T-cell (primary cell): ENCODE results near the gene NPR3. TPM values are rescaled to one million over a fixed set of nuclear protein-coding genes. Genes with fewer than 3 reads are reported as not detected.

Experiments used
- ATAC-seq, 4 experiments: fragments of 200-7000 bp in 3 of 4; fragments of 150-1000 bp in 1 of 4; cut with Tn5 transposase; replicated peaks in 1 of 4; 1 replicate in 3 of 4; 2 replicates in 1 of 4; pipeline ENCODE4 v1.10.0; 2021; ENCODE audit warnings: moderate library complexity in 3 of 4, mild to moderate bottlenecking in 2 of 4, moderate number of reproducible peaks in 1 of 4
- CTCF ChIA-PET, 2 donors: fragments of 300-600 bp; sonication (Branson Sonifier 250); formaldehyde crosslinking; loops; one replicate each; lab custom pipeline; 2022; ENCODE audit warnings: antibody characterized with exemption in 2 of 2; lab: Charles Lee
- POLR2A ChIA-PET, 2 donors: fragments of 300-600 bp; sonication (Branson Sonifier 250); formaldehyde crosslinking; loops; one replicate each; lab custom pipeline; 2022; ENCODE audit warnings: antibody characterized with exemption in 2 of 2; lab: Charles Lee
- DNase-seq, 35 experiments: peaks; one replicate each; pipeline versions ENCODE4 v3.0.0 to v3.0.0-alpha.2; 2013 to 2023
- H3K27ac ChIP-seq: one replicate; pipeline ENCODE4 v1.5.1; 2013; ENCODE audit warnings: low read length
- H3K27me3 ChIP-seq, 2 experiments: replicated peaks in 1 of 2; 1 replicate in 1 of 2; 2 replicates in 1 of 2; pipeline versions ENCODE4 v1.6.1 to v1.7.0; 2013; ENCODE audit warnings: low read length in 1 of 2, mixed read lengths in 1 of 2; ENCODE audit not compliant: control insufficient read depth in 2 of 2, insufficient read depth in 2 of 2; ENCODE audit errors: extremely low read depth in 1 of 2
- H3K36me3 ChIP-seq, 2 donors: 1 replicate in 1 of 2; 2 replicates in 1 of 2; pipeline versions ENCODE4 v1.6.1 to v1.7.0; 2013; ENCODE audit warnings: low read length in 1 of 2; ENCODE audit not compliant: control insufficient read depth in 2 of 2, insufficient read depth in 1 of 2; ENCODE audit errors: extremely low read depth in 1 of 2
- H3K4me1 ChIP-seq, 2 experiments: 1 replicate in 1 of 2; 2 replicates in 1 of 2; pipeline versions ENCODE4 v1.6.1 to v1.7.0; 2013; ENCODE audit warnings: low read length in 2 of 2, mixed read lengths in 1 of 2; ENCODE audit not compliant: insufficient read depth in 2 of 2, control insufficient read depth in 1 of 2; ENCODE audit errors: extremely low read depth in 1 of 2
- H3K4me3 ChIP-seq, 2 donors: 1 replicate in 1 of 2; 2 replicates in 1 of 2; pipeline versions ENCODE4 v1.5.1 to v1.7.0; 2013; ENCODE audit warnings: mild to moderate bottlenecking in 2 of 2, low read length in 1 of 2, moderate library complexity in 1 of 2; ENCODE audit not compliant: control insufficient read depth in 1 of 2; ENCODE audit errors: extremely low read depth in 1 of 2
- H3K9me3 ChIP-seq: 2 replicates; pipeline ENCODE4 v1.7.0; 2013
- H3K27ac Mint-ChIP-seq, 2 donors: one replicate each; pipeline ENCODE4 v1.8.0; 2020 to 2021; ENCODE audit warnings: mild to moderate bottlenecking in 2 of 2, mixed read lengths in 2 of 2
- H3K27me3 Mint-ChIP-seq, 2 donors: one replicate each; pipeline ENCODE4 v1.8.0; 2021 to 2022; ENCODE audit warnings: mixed read lengths in 2 of 2
- H3K36me3 Mint-ChIP-seq: one replicate; pipeline ENCODE4 v1.8.0; 2021; ENCODE audit warnings: mixed read lengths
- H3K4me1 Mint-ChIP-seq, 3 donors: one replicate each; pipeline ENCODE4 v1.8.0; 2020 to 2022; ENCODE audit warnings: mixed read lengths in 3 of 3, mild to moderate bottlenecking in 1 of 3
- H3K4me3 Mint-ChIP-seq, 3 donors: one replicate each; pipeline ENCODE4 v1.8.0; 2020 to 2022; ENCODE audit warnings: mild to moderate bottlenecking in 3 of 3, mixed read lengths in 3 of 3, moderate library complexity in 3 of 3
- H3K9me3 Mint-ChIP-seq, 3 donors: one replicate each; pipeline ENCODE4 v1.8.0; 2020 to 2022; ENCODE audit warnings: mixed read lengths in 3 of 3
- WGBS: methylation state at CpG from one replicate; pipeline ENCODE4 v1.1.5; 2013; ENCODE audit warnings: missing lambda C conversion rate; ENCODE audit not compliant: insufficient coverage; 5-methylcytosine and 5-hydroxymethylcytosine counted together
- total RNA-seq, 35 experiments: library from RNA in 6 of 35; stranded (reverse) in 6 of 35; fragments of 120-200 nt in 1 of 35; gene quantifications; one replicate each; pipeline versions ENCODE4 v1.2.1 to v1.2.4 and lab custom pipeline; 2013 to 2026

Gene NPR3
- total RNA-seq, 5 donors from 2014 or later (not counting 1 experiment from before 2014, with no cell fraction given), result 0.28 to 0.83 (median 0.54) TPM

- Histone ChIP-seq H3K4me3 (no peak overlapping the region), H3K36me3 (no peaks in the 10 kb centered on the region), H3K9me3 (no peaks in the 10 kb centered on the region), H3K27me3 (peaks cover 0 to 10% of the 10 kb centered on the region in 2 experiments), H3K4me1 (no peaks in the 10 kb centered on the region), H3K27ac (no peak overlapping the region)
- peaks cover 8 to 10% (median 9%) of the 10 kb centered on the region in 3 donors for H3K9me3 Mint-ChIP-seq
- ATAC-seq, result no peak
- peaks cover 14 to 15% of the 10 kb centered on the region in 2 donors for H3K27me3 Mint-ChIP-seq
- POLR2A ChIA-PET, result no interaction called here
- no peaks in the 10 kb centered on the region for H3K4me1 Mint-ChIP-seq
- DNase-seq, result no peak
- no peak overlapping the region for H3K4me3 Mint-ChIP-seq
- CTCF ChIA-PET, result interaction anchor here in 1 of 2 donors (0.6 kb wide), 1 partner anchor 24 kb away, joined by 3 read pairs; no protein-coding TSS in a partner anchor
- no CpG with 5 or more reads among the region's 2 CpGs for WGBS
- H3K27ac Mint-ChIP-seq, result no peak overlapping the region
- no peaks in the 10 kb centered on the region for H3K36me3 Mint-ChIP-seq
Observed at GRCh38 chr5:32690153-32690552, 21.0 kb upstream of the NPR3 start.

GRCh38 chr5:32690666-32691065, 20.5 kb upstream of the NPR3 start:
- ChIA-PET CTCF (interaction anchor here in 1 of 2 donors (0.5 kb wide), 1 partner anchor 60 kb away, joined by 3 read pairs; no protein-coding TSS in a partner anchor), POLR2A (no interaction called here)
- Histone ChIP-seq H3K4me3 (no peak overlapping the region), H3K27me3 (peaks cover 0 to 10% of the 10 kb centered on the region in 2 experiments), H3K27ac (no peak overlapping the region), H3K4me1 (no peaks in the 10 kb centered on the region), H3K9me3 (no peaks in the 10 kb centered on the region), H3K36me3 (no peaks in the 10 kb centered on the region)
- peaks cover 14 to 15% of the 10 kb centered on the region in 2 donors for H3K27me3 Mint-ChIP-seq
- peak overlapping the region in 1 of 2 donors; percentile 2 for H3K27ac Mint-ChIP-seq
- no peak for ATAC-seq
- 74% methylated on average over 3 of the region's 3 CpGs for WGBS
- DNase-seq, result no peak
- H3K36me3 Mint-ChIP-seq, result no peaks in the 10 kb centered on the region
- peaks cover 5 to 10% (median 9%) of the 10 kb centered on the region in 3 donors for H3K9me3 Mint-ChIP-seq
- no peaks in the 10 kb centered on the region for H3K4me1 Mint-ChIP-seq
- H3K4me3 Mint-ChIP-seq, result no peak overlapping the region

- no CpG with 5 or more reads among the region's 3 CpGs for WGBS
- ATAC-seq (no peak), DNase-seq (no peak)
- Mint-ChIP-seq H3K4me1 (no peaks in the 10 kb centered on the region), H3K4me3 (no peak overlapping the region), H3K27me3 (peaks cover 14 to 15% of the 10 kb centered on the region in 2 donors), H3K27ac (no peak overlapping the region), H3K36me3 (no peaks in the 10 kb centered on the region), H3K9me3 (peaks cover 0 to 5% (median 4%) of the 10 kb centered on the region in 3 donors)
- no peaks in the 10 kb centered on the region for H3K4me1 ChIP-seq
- no peak overlapping the region for H3K27ac ChIP-seq
- peaks cover 0 to 10% of the 10 kb centered on the region in 2 experiments for H3K27me3 ChIP-seq
- ChIA-PET POLR2A (no interaction called here), CTCF (no interaction called here)
- no peaks in the 10 kb centered on the region for H3K9me3 ChIP-seq
- H3K4me3 ChIP-seq, result no peak overlapping the region
- H3K36me3 ChIP-seq, result no peaks in the 10 kb centered on the region
Observed at GRCh38 chr5:32692036-32692746, 18.9 kb upstream of the NPR3 start.

GRCh38 chr5:32703957-32704356, 7.2 kb upstream of the NPR3 start:
- CTCF ChIA-PET, result no interaction called here
- POLR2A ChIA-PET, result no interaction called here
- DNase-seq, result no peak
- no peak for ATAC-seq
- no peaks in the 10 kb centered on the region for H3K36me3 Mint-ChIP-seq
- H3K4me3 Mint-ChIP-seq, result no peak overlapping the region
- peaks cover 4 to 10% (median 4%) of the 10 kb centered on the region in 3 donors for H3K9me3 Mint-ChIP-seq
- H3K27me3 ChIP-seq, result peaks cover 2 to 19% of the 10 kb centered on the region in 2 experiments
- H3K36me3 ChIP-seq, result no peaks in the 10 kb centered on the region
- no peak overlapping the region for H3K4me3 ChIP-seq
- no peak overlapping the region for H3K27ac ChIP-seq
- no peak overlapping the region for H3K27ac Mint-ChIP-seq
- peaks cover 2 to 3% (median 3%) of the 10 kb centered on the region in 3 donors for H3K4me1 Mint-ChIP-seq
- no peaks in the 10 kb centered on the region for H3K9me3 ChIP-seq
- peaks cover 28 to 32% of the 10 kb centered on the region in 2 donors for H3K27me3 Mint-ChIP-seq
- H3K4me1 ChIP-seq, result no peaks in the 10 kb centered on the region

GRCh38 chr5:32707418-32707997, 3.6 kb upstream of the NPR3 start:
- ChIA-PET POLR2A (interaction anchor here in 1 of 2 donors (0.6 kb wide), 1 partner anchor 75 kb away, joined by 11 read pairs; no protein-coding TSS in a partner anchor), CTCF (interaction anchor here in 1 of 2 donors (0.5 to 0.6 kb wide), 2 partner anchors 30 to 165 kb away, joined by 6 to 9 read pairs; no protein-coding TSS in a partner anchor)
- 0% methylated on average over 1 of the region's 2 CpGs for WGBS
- Mint-ChIP-seq H3K9me3 (no peaks in the 10 kb centered on the region), H3K4me3 (no peak overlapping the region), H3K27me3 (peaks cover 30 to 58% of the 10 kb centered on the region in 2 donors), H3K36me3 (no peaks in the 10 kb centered on the region), H3K27ac (no peak overlapping the region), H3K4me1 (peaks cover 24 to 29% (median 25%) of the 10 kb centered on the region in 3 donors)
- Histone ChIP-seq H3K27ac (no peak overlapping the region), H3K27me3 (peaks cover 2 to 40% of the 10 kb centered on the region in 2 experiments), H3K36me3 (no peaks in the 10 kb centered on the region), H3K9me3 (no peaks in the 10 kb centered on the region), H3K4me3 (no peak overlapping the region), H3K4me1 (peaks cover 2 to 17% of the 10 kb centered on the region in 2 experiments)
- ATAC-seq, result no peak
- DNase-seq, result no peak

- no peak for ATAC-seq
- CTCF ChIA-PET, result interaction anchor here in 1 of 2 donors (0.6 to 0.7 kb wide), 3 partner anchors 20 to 1967 kb away, joined by 3 to 5 read pairs (median 4); no protein-coding TSS in a partner anchor
- H3K4me1 Mint-ChIP-seq, result peaks cover 30 to 37% (median 32%) of the 10 kb centered on the region in 3 donors
- H3K27ac Mint-ChIP-seq, result no peak overlapping the region
- Histone ChIP-seq H3K36me3 (no peaks in the 10 kb centered on the region), H3K4me1 (peaks cover 2 to 17% of the 10 kb centered on the region in 2 experiments), H3K9me3 (no peaks in the 10 kb centered on the region), H3K27ac (no peak overlapping the region), H3K4me3 (no peak overlapping the region), H3K27me3 (peaks cover 2 to 46% of the 10 kb centered on the region in 2 experiments)
- H3K36me3 Mint-ChIP-seq, result no peaks in the 10 kb centered on the region
- WGBS, result 5% methylated on average over 15 of the region's 16 CpGs
- DNase-seq, result no peak
- H3K27me3 Mint-ChIP-seq, result peaks cover 38 to 70% of the 10 kb centered on the region in 2 donors
- POLR2A ChIA-PET, result no interaction called here
- H3K4me3 Mint-ChIP-seq, result peak overlapping the region in 2 of 3 donors; percentile 70
- H3K9me3 Mint-ChIP-seq, result no peaks in the 10 kb centered on the region
Observed at GRCh38 chr5:32708949-32709348, 2.2 kb upstream of the NPR3 start.
